HG03432 (cell line): ENCODE results near the gene TMEM239.
"Not testable (repeated sequence)": the region's sequence is repeated elsewhere in the genome, so short reads cannot be mapped to it uniquely, and the experiment has no call there.

Experiments used
- ATAC-seq: cut with Tn5 transposase; IDR thresholded peaks from one replicate; pipeline ENCODE4 v1.9.1; 2021; ENCODE audit warnings: mild to moderate bottlenecking, moderate library complexity; ENCODE audit not compliant: unreplicated experiment

Gene TMEM239

DNA sequence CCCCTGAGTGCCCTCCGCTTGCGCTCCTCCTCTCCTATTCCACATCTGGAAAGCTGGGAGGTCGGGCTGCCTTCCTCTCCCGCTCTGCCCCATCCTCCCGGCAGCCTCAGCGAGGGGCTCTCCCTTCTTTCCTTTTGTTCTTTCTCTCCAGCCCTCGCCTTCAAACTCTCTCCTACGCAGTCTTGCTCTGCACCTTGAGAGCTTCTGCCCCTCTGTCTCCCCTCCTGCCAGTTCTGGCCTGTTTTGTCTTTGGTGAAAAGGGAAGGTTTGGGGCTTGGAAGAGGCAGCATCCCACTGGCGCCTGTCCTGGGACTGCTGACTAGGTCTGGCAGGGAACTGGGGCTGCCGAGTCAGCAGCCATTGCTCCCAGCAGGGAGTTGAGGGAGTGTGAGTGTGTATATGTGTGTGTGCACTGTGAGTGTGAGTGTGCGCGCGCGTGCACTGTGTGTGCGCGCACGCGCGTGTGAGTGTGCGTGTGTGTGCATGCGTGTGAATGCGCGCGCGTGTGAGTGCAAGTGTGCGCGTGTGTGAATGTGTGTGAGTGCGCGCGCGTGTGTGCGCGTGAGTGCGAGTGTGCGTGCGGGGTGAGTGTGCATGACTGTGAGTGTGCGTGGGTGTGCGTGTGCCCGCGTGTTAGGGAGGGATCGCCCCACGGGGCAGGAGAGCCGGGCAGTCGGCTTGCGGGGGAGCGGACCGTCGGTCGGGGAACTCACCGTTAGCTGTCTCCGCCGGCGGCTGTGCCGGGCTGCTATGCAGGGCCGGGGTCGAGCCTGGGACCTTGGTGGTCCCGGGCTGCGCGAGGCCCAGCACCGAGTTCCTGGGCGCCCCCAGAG is 16.3 kb upstream of the TMEM239 start:
- peak; percentile 23 for ATAC-seq

DNA sequence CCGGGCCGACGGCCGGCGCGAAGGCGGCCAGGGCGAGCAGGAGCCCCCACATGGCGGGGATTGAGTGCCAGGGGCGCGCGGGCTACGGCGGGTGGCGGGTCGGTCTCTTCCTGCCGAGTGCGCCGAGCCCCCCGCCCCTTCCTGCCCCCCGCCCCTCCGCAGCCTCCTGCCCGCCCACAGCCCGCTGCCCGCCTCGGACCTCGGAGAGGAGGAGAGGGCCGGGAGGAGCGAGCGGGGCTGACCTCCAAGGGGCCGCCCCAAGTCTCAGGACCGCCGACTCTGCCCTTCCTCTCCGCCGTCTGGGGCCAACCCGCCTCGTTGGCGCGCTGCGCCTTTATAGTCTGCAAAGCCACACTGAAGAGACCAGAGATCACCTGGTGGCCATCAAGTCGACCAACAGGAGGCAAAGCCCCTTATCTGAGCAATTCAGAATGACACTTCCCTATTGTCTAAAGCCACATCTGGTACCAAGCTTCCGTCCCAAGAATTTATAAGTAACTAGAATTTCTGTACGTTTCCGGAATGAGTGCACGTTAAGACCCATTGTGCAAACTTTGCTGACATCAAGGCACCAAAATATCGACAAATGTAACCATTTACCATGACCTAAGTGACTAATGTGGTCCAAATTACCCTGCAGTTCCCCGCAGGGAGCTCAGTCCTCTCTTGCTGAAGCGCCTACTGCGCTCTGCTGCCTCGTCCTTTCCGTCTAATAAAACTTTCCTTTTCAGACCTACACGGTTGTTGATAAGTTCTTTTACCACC is 15.5 kb upstream of the TMEM239 start, which contains the start of gene CPXM1:
Gene CPXM1, minus strand, starts transcription at position 107 of the 765 bp plus-strand sequence. Its CDS starts 55 bp downstream, at position 52.
- peak; percentile 53 for ATAC-seq

DNA sequence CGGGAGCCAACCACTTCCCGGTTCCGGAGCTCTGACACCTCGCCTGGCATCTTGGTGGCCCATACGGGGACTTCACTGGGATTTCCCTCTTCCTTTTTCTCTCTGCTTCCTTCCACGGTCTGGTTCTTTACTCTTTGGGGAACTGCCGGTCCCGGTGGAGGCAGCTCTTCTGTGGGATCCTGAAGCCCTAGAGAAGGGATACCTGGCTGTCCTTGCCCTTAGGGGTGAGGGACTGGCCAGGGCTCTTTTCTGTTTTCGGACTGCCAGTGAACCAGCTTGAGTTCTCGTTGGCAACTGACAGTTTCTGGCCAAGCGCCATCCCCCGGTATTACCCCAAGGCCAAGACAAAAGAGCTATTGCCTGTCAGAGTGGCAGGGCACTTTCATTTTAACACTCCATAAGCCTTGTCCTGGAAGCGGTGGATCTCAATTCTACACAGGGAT is 14.9 kb upstream of the TMEM239 start:
- ATAC-seq, result peak; percentile 32

DNA sequence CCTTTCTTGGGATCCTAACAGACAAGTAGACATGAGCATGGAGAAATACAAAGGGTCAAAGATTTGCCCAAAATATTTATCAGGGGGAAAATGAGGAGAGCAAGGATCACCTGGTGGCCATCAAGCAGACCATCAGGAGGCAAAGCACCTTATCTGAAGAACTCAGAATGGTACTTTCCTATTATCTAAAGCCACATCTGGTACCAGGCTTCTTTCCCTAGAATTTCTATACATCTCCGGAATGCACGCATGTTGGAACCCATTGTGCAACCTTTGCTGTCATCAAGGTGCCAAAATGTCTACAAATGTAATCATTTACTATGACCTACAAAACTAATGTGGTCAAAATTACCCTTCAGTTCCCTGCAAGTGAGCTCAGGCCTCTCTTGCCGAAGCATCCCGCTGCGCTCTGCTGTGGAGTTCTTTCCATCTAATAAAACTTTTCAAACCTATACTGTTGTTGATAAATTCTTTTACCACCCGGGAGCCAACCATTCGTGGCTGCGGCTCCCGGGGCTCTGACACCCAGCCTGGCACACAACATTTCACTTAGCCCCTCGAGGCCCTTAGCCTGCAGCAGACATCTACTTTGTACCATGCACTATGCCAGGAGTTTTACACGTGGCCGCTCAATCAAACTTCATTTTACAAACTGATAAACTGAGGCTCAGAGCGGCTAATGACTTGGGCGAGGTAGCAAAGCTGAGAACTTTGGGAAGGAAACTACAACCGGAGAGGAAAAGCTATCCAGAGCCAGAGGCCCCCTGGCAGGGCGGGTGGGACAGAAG is 11.9 kb upstream of the TMEM239 start:
- no peak for ATAC-seq

DNA sequence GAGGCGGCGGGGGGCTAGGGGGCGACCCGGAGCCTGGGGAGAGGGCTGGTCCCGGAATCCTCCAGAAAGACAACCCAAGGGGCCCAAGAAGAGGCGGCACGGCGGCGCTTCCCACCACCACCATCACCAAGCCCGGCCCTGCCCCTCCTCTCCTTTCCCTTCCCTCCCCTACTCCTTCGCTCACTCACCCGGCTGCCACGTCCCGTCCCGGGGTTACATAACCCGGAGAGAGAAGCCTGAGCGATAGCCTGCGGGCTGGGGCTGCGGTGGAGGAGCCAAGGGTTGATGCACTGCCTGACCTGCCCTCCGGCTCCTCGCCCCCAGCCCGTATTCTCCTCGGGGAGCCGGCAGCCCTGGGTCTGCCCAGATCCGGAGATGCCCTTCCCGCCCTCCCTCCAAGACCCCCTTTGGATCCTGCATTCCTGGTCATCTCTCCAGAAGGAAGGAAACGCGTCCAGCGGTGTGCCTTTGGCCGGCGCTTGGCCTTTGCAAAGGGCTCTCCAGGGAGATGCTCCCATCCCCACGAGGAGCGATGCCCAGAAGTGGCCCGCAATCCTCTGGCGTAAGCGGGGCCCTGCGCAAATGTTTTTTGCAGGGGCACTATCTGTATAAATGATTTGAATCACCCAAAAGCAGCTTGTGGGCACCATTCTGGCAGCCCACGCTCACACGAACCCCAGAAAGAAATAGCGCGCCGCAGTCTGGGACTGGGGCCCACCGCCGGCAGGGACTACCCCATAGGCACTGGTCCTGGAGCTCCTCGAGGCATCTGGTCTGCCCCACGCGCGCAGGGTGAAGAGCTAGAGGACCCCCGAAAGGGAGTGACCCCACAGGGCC is 11.1 kb upstream of the TMEM239 start:
- no peak for ATAC-seq

DNA sequence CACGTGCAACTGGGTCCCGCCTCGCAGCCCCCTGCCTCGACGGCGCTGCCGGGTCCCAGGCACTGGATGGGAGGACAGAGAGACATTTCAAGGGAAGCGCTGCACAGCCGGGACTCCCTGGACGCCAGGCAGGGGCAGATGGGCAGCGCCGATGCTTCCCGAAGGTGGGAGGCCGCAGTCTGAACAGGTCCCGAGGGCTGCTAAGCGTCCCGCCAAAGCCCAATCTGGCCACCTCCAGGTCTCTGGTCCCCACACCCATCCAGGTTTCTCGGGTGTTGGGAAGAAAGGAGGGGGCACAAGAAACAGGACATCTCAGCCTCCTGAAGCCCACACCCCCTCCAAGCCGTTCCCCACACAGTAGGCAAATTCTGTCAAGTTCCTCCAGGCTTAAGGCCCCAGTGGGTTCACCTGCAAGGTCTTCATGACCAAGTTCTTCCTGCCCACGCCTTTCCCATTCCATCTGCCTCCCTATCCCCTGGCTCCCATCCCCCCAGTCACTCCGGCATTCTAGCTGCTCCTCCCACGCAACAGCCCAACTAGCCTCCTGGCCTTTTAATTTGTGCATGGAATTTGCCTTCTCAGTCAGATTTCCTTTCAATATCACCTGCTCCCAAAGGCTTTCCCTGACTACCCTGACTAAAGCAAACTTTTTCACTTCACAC is 10.3 kb upstream of the TMEM239 start:
- no peak for ATAC-seq

DNA sequence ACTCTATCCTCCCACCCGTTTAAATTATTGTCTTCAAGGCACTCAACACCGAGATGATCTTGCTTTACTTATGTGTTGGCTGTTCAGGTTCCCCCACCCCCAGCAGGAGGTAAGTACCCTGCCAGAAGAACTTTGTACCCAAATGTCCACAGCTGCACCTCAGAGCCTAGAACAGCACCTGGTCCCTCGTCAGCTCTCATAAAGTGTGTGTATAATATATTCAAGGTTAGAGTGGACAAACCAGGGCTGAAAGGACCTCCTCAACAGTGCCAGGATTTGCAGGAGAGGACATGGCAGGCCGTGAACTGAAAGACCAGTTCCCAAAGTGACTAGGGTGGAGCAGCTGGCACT is 9.8 kb upstream of the TMEM239 start:
- no peak for ATAC-seq

DNA sequence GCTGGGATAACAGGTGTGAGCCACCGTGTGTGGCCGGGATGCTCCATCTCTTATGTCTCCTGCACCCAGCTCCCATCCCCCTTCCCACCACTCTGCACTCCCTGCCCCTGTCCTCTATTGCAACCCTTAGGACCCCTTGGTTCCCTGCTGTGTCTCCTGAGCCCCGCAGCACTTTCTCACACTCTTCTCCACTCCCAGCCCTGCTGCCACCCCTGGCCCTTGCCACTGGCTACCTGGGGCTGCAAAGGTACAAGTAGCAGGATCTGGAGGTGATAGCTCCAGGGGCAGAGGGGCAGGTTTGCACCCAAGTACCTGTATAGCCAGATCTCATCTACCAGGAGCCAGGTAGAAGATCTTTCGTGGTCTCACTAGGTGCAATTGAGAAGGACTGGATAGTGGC is 9.1 kb upstream of the TMEM239 start:
- ATAC-seq, result no peak

DNA sequence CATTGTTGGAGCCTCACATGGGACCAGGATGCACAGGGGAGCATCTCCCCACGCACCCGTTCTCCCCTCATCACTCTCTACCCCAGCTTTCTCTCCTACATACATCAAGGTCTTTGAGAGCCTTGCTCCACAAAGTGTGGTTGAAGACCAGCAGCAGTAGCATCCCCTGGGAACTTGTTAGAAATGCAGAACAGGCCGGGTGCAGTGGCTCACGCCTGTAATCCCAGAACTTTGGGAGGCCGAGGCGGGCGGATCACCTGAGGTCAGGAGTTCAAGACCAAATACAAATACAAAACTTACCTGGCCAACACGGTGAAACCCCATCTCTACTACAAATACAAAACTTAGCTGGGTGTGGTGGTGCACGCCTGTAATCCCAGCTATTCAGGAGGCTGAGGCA is 8.2 kb upstream of the TMEM239 start:
- ATAC-seq, result not testable (repeated sequence)

DNA sequence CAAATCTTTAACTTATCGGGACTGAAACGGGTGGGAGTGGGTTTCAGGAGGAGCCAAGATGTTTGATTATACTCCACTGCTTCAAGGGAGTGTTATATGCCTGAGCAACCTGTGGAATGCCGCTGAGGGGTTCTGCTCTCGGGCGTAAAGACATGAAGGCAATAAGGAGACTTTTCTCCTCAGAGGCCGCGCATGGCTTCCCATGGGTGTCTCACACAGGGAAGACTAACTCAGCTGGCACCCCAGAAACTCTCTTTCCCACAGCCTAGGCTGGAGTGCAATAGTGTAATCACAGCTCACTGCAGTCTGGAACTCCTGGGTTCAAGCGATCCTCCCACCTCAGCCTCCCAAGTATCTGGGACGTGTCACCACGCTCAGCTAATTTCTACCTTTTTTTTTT is 6.5 kb upstream of the TMEM239 start:
- ATAC-seq, result no peak

DNA sequence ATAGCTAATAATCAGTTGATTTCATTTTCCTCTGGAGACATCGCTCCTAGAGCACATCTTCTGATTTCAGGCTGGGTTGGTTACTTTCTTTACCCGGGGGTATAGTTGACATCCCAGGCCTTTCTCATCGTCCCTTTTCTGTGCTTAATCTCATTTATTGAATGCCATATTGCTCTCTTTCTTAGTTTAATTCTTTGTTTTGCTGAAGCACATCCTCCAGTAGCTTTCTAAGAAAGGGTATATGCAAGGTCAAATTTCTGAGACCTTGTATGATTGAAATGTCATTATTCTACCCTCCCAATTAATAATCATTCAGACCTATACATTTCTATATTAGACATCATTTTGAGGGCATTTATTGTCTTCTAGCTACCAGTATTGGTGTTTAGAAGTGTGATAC is 4.0 kb upstream of the TMEM239 start:
- ATAC-seq, result no peak

DNA sequence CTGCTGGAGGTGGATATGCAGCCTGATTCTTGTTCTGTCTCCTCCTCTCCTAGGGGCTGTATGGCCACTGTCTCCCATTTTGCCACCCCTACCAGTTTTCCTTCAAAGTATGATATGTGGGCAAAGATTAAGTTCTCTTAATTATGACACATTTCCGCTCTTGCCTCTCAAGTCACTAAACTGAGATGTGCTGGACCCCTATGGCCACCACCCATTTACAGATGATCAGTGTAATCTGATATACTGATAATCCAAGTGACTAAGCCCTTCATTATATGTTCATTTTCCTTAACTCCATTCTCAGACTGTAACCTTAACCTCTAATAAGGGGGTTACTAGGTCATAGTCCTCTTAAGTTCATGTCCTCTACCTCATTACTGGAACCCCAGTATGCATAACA is 2.1 kb upstream of the TMEM239 start:
- ATAC-seq, result no peak

DNA sequence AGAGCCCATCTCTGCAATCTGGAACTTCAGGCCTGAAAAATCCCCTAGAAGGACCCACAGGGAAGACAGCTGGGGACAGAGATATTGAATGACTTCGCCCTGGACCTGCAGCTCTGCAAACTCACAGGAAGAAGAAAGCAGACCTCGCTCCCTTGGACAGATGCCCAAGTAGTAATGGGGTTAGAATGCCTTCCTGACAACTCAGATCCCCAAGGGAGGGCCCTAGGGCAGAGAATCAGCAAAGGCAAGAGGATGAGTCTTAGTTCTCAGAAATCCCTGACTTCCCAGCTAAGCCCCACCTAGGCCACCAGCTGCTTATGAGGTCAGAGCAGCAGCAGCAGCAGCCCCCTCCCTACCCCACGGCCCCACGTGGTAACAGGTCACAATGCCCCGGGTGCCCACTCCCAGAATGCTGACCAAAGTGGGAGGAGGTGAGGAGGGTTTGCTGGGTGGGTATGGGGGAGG is 1.5 kb upstream of the TMEM239 start, which contains the start of gene C20orf141:
Gene C20orf141, plus strand, starts transcription at position 401 of the 465 bp plus-strand sequence. CDS start 198 bp downstream, outside the sequence.
- no peak for ATAC-seq

DNA sequence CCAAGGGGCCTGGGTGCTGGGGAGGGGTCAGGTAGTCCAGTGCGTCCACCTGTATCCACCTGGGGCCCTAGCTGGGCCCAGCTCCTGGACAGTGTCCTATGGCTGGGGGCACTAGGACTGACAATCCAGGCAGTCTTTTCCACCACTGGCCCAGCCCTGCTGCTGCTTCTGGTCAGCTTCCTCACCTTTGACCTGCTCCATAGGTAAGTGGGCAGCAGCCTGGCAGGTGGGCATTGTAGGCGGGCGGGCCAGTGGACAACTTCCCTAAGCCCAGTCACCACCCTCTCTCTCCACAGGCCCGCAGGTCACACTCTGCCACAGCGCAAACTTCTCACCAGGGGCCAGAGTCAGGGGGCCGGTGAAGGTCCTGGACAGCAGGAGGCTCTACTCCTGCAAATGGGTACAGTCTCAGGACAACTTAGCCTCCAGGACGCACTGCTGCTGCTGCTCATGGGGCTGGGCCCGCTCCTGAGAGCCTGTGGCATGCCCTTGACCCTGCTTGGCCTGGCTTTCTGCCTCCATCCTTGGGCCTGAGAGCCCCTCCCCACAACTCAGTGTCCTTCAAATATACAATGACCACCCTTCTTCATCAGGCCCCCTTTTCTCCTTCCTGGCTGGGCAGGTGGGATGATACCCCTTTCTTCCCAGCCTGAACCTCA is 793 bp upstream of the TMEM239 start:
- no peak for ATAC-seq

DNA sequence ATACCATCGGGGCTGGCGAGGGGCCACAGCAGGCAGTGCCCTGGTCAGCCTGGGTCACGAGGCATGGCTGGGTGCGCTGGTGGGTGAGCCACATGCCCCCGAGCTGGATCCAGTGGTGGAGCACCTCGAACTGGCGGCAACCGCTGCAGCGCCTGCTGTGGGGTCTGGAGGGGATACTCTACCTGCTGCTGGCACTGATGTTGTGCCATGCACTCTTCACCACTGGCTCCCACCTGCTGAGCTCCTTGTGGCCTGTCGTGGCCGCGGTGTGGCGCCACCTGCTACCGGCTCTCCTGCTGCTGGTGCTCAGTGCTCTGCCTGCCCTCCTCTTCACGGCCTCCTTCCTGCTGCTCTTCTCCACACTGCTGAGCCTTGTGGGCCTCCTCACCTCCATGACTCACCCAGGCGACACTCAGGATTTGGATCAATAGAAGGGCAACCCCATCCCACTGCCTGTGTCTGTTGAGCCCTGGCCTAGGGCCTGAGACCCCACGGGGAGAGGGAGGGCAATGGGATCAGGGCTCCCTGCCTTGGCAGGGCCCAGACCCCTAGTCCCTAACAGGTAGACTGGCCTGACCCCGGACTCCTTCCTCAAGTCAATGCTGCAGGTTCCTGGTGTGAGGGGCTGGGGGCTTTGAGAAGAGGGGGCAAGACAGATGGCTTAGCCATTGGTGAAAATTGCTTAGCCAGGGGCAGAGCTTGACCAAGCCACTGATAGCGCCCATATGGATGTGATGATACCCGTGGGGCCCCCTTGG is 598 bp downstream of the TMEM239 start:
- ATAC-seq, result no peak

DNA sequence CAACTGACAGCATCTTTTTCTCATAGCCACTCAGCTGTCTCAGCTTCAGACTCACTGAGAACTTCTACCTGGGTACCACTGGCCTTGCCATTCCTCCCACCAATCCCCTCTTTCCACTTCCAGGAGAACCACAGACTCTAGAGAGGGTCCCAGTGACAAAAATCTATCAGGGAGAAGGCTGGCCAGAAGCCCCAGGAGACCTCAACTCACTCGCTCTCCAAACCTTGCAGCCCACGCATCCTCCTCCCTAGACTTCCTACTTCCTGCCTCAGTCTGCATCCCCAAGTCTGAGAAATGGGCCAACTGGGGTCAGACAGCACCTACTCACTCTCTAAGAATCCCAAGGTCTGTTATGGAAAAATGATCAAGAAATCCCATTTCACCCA is 1.2 kb downstream of the TMEM239 start:
- ATAC-seq, result no peak

DNA sequence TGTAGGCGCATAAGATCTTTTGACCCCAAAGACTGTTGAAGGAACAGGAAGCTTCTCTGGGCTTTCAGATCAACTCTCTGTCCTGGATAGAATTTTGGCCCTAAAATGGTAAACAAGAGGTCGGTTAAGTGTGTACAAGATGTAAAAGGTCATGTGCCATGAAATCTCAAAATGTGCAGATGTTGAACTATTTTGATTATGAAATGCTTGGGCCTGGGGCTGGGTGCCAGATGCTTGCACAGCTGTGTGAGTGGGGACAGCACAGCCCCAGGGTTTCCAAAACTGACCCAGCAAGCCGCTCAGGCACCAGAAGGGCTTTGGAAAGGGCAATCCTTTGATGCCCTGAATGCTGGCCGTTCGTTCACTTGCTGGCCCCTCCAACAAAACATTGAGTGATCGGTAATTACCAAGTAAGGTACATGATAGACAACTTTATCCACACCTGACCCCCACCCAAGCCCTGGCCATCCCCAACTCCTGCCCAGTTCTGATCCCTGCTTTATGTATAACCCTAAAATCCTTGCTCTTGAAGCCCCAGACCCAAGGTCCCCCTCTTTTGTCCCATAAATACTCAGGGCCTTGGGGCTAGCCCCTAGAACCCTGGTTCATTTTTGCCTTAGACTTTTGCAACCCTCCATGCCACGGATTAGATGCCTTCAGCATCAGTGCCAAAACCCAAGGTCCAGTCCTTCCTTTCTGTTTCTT is 1.9 kb downstream of the TMEM239 start:
- ATAC-seq, result no peak
